ENCODE measurements around the gene WDR7.

Gene WDR7

DNA sequence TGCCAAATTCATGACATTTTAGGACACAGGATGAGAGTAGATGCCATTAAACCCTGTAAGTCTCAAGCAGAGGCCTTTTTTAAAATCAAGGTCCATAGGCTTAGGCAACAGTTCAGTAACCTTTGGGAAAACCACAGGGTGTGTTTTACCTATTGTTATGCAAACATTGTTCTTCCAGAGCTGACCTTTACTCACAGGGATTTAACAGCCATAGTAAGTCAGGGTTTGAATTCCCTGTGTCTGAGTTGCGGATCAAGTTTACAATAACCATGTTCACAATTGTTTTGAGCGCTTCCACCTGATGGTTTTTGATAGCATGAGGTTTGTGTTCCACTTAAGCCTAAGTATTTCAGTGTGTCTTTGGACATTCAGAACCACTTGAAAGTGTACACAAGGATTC, 335.7 kb downstream of the WDR7 start:
- TF ChIP-seq, protein P1, sequence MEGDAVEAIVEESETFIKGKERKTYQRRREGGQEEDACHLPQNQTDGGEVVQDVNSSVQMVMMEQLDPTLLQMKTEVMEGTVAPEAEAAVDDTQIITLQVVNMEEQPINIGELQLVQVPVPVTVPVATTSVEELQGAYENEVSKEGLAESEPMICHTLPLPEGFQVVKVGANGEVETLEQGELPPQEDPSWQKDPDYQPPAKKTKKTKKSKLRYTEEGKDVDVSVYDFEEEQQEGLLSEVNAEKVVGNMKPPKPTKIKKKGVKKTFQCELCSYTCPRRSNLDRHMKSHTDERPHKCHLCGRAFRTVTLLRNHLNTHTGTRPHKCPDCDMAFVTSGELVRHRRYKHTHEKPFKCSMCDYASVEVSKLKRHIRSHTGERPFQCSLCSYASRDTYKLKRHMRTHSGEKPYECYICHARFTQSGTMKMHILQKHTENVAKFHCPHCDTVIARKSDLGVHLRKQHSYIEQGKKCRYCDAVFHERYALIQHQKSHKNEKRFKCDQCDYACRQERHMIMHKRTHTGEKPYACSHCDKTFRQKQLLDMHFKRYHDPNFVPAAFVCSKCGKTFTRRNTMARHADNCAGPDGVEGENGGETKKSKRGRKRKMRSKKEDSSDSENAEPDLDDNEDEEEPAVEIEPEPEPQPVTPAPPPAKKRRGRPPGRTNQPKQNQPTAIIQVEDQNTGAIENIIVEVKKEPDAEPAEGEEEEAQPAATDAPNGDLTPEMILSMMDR (conservative IDR thresholded peaks at IDR 0.05; ENCODE audit: low read length) = no peak

DNA sequence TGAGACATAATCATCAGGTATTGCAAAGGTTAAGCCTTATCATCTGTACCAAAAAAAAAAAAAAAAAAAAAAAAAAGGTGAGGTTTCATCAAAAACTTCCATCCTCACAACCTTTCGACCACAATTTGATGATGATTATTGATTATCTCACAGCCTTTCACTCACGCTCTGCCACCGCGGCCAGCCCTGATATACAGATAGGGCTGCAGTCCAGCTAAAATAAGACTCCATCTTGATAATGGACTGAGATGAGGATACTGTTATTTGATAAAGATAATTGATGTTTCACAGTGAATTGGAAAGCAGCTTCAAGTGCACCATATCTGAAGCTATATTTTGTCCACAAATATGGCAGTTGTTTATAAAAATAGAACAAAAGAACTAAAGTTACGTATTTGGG, 336.1 kb downstream of the WDR7 start:
- no peak overlapping the region for H3K4me3 ChIP-seq (ENCODE audit: low read length)
- DNase-seq (ENCODE audit: low read depth) = no peak
- TF ChIP-seq, protein P1 (conservative IDR thresholded peaks at IDR 0.05; ENCODE audit: low read length) = no peak

More for the DNA sequence above, 335.7 kb downstream of the WDR7 start:
- DNase-seq (ENCODE audit: low read depth) = no peak
- no peak overlapping the region for H3K4me3 ChIP-seq (ENCODE audit: low read length)

DNA sequence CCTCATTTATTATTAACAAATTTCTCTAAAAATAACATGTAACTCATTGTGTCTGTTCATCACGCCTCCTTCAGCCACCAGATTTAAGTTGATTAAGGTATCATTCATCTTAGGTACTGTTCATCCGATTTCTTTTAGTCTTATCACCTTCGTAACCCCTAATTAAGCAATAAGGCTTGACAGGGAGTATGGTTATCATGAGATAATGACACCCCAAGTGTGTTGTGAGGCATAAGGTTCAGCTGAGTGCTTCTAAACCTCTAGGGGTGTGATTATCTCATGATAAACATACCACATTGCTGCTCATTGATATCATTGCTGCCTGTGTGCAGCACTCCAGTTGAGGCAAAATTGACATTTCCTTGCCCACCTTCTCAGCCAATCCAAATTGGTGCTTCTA, 336.9 kb downstream of the WDR7 start:
- H3K4me3 ChIP-seq (ENCODE audit: low read length) = no peak overlapping the region
- DNase-seq (ENCODE audit: low read depth) = no peak
- TF ChIP-seq, protein P1 (conservative IDR thresholded peaks at IDR 0.05; ENCODE audit: low read length) = no peak

DNA sequence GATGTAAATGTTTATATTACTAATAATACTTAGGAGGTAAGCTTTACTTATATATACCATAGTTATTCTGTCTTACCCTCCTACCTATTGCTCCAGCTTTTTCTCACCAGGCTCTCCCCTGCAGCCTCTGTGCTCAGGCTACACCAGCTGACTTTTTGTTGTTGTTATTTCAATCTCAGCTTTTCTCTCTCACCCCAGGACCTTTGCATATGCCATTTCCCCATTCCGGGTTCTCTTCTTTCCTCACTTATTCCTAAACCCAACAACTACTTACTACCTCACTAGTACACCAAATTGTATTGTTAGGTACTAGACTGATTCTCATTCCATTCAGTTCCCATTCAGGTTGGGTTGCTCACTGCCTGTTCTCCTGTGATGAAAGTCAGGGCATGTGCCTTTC, 339.5 kb downstream of the WDR7 start:
- TF ChIP-seq, protein P1 (conservative IDR thresholded peaks at IDR 0.05; ENCODE audit: low read length) = no peak
- no peak overlapping the region for H3K4me3 ChIP-seq (ENCODE audit: low read length)
- no peak for DNase-seq (ENCODE audit: low read depth)

DNA sequence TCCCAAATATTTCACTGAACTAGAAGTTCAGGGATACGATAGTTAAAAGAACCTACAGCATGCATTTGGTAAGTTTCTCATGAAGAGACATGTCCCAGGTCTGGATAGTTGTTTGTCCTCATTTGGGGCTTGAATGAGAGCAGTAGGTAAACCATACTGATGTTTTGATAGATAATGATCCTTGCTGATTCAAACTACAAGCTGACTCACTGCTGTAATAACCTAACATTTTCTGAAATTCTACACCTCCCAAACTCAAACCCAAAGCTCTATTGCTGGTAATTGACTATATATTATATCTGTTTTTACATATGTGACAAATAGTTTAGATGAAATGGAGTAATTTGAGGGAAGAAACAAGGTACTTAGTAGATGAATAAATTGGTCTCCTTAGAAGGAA, 341.6 kb downstream of the WDR7 start:
- H3K4me3 ChIP-seq (ENCODE audit: low read length) = no peak overlapping the region
- TF ChIP-seq, protein P1 (conservative IDR thresholded peaks at IDR 0.05; ENCODE audit: low read length) = no peak
- no peak for DNase-seq (ENCODE audit: low read depth)

DNA sequence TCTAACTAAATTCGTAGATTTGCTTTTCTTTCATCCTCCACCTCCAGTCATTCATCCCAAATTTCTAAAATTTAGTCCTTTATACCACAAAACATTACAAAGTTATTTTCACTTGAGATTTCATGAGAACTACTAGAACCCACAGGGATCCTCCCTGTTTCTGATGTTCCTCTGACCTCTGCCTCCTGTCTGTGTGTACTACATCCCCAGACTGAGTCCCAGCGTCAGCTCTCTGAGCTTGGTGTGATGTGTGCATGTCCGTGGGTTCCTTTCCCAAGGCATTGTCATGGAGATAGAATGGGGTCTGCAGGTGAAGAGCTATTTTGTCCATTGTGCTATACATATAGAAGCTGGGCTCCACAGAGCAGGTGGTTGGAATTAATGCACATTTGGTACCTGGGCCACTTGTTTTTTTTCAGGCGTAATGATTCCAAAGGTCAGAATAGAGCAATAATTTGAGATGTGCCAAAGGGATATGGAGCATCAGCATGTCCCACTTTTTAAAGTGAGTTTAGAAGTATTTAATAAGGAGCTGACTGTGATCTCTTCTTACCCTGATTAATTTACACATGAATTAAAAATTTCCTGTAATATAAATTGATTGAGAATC, 344.5 kb downstream of the WDR7 start:
- no peak for DNase-seq (ENCODE audit: low read depth)
- TF ChIP-seq, protein P1 (conservative IDR thresholded peaks at IDR 0.05; ENCODE audit: low read length) = no peak
- H3K4me3 ChIP-seq (ENCODE audit: low read length) = no peak overlapping the region

DNA sequence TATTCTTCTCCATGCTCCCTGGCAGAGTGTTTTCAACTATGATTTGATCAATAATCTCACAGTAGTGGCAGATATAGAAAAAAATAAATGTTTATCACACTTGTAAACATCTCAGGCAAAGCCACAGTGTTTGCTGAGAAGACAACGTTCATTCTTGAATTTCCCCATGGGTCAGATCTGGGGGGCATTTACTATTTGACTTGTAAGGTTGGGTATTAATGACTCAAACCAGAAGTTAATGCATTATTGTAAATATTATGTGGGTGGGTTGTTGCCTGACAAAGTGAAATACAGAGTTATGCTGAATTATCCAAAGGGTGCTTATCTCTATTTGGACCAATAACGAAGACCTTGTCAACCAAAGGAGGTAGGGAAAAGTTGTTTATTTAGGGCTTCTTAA, 346.0 kb downstream of the WDR7 start:
- TF ChIP-seq, protein P1 (conservative IDR thresholded peaks at IDR 0.05; ENCODE audit: low read length) = no peak
- DNase-seq (ENCODE audit: low read depth) = no peak
- H3K4me3 ChIP-seq (ENCODE audit: low read length) = no peak overlapping the region

Measured in AG10803 (cell line).